ENCODE measurements around the gene ARL4C.

Gene ARL4C

DNA sequence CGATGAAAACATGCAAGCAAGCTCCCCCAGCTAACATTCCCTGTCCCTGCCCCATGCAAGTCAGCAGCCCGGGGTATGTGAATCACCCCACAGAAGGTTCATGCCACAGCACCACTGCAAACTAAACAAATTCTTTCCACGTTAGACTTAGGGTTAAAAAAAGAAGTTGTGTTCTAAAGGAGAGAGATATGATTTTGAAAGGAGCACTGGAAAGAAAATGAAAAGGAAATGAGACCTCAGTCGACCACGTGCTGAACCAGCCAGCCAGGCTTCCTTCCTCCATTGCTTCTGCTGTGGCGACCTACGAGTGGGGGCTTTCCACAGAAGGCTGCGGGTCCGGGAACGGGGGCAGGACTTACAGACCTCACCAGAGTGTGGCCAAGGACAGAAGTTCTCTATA is 52.0 kb downstream of the ARL4C start:
- DNase-seq = no peak

DNA sequence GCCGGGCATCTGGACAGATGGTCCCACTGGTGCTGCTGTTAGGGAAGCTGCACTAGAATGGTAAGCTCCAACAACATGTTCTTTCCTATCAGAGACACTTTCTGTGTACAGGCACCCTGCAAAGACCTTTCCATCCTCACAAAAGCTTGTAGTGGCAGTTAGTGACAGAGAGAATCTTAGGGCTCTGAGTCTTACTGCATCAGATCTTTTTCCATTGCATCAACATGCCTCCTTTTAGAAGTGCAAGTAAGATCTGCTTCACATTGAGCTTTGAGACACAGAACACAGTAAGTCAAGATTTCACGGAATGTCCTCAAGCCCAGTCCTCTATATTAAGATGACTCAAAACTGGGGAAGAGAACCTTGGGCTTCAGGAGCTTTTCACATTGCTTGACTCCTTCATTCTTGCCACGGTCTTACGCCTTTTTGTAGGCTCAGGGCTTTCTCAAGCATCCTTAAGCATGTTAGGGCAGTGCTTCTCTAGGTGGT is 52.6 kb downstream of the ARL4C start:
- no peak for DNase-seq
